ENCODE measurements around the gene PLCE1. TPM values are rescaled to one million over a fixed set of nuclear protein-coding genes. Genes with fewer than 3 reads are reported as not detected.

Gene PLCE1
- total RNA-seq, 2 experiments from 2014 or later = 0.03 TPM; not detected in 1

DNA sequence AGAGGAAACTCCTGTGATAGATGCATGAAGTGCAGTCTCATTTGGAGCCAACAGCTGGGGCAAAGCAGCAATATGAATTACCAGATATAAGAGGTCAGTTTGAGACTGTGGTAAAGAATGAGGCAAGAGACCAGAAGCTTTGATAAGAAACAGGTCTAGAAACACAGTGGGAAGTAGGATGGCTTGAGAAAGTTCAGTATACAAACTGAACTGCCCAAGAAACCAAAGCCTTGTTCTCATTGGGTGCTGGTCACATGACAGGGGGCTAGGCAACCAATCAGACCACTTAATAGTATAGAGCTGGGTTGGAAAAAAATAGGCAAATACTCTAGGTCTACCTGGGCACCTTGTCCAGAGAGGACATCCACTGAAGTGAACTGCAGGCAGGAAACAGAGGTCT lies 46.2 kb upstream of the PLCE1 start:
- CTCF ChIA-PET = no interaction called here
- Mint-ChIP-seq H3K4me3 (no peak overlapping the region), H3K9me3 (no peaks in the 10 kb centered on the region), H3K27me3 (no peaks in the 10 kb centered on the region), H3K4me1 (ENCODE audit: low read depth) (no peaks in the 10 kb centered on the region), H3K36me3 (ENCODE audit: low read depth) (peaks cover 4% of the 10 kb centered on the region), H3K27ac (no peak overlapping the region)
- no peaks in the 10 kb centered on the region for H3K36me3 ChIP-seq (ENCODE audit: insufficient read depth, low read length)
- intact Hi-C loops (cut with DNase I, micrococcal nuclease) = no loop called here
- no peak overlapping the region for H3K4me3 ChIP-seq (ENCODE audit: low read length)
- no peaks in the 10 kb centered on the region for H3K9me3 ChIP-seq (ENCODE audit: control insufficient read depth in 1 of 2, insufficient read depth in 1 of 2, low read length in 2 of 2)
- no peak for ATAC-seq (ENCODE audit: poor library complexity)
- no peak overlapping the region for H3K27ac ChIP-seq (ENCODE audit: low read depth in 1 of 2, low read length in 2 of 2)
- no peaks in the 10 kb centered on the region for H3K4me1 ChIP-seq (ENCODE audit: insufficient read depth, low read length)
- no peaks in the 10 kb centered on the region for H3K27me3 ChIP-seq (ENCODE audit: control insufficient read depth in 1 of 2, insufficient read depth in 2 of 2, low read length in 2 of 2)
- DNase-seq = no peak
- POLR2A ChIA-PET = no interaction called here
- no peak for TF ChIP-seq CTCF (IDR thresholded peaks at IDR 0.05)

DNA sequence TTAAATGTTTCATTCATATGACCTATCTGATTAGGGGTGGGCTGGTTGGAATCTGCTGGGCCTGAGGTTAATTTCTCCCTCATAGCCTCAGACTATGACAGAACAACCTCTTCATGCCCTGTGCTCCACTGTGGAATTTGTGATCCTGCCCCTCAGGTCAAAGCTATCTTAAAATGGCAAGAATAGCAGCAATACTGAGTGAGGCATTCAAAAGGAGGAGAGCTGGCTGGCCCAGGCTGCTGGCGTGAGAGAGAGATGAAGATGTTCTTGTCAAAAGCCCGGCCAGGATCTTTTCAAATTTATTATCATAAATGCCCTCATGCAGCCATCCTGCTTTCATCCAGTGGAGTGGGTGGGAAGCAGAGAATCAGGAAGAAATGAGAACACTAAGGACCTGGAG lies 41.8 kb upstream of the PLCE1 start:
- Mint-ChIP-seq H3K27ac (no peak overlapping the region), H3K9me3 (no peaks in the 10 kb centered on the region), H3K27me3 (no peaks in the 10 kb centered on the region), H3K4me1 (ENCODE audit: low read depth) (no peaks in the 10 kb centered on the region), H3K4me3 (no peak overlapping the region), H3K36me3 (ENCODE audit: low read depth) (peaks cover 4% of the 10 kb centered on the region)
- Histone ChIP-seq H3K9me3 (ENCODE audit: control insufficient read depth in 1 of 2, insufficient read depth in 1 of 2, low read length in 2 of 2) (no peaks in the 10 kb centered on the region), H3K4me3 (ENCODE audit: low read length) (no peak overlapping the region), H3K27me3 (ENCODE audit: control insufficient read depth in 1 of 2, insufficient read depth in 2 of 2, low read length in 2 of 2) (no peaks in the 10 kb centered on the region), H3K4me1 (ENCODE audit: insufficient read depth, low read length) (no peaks in the 10 kb centered on the region), H3K27ac (ENCODE audit: low read depth in 1 of 2, low read length in 2 of 2) (no peak overlapping the region), H3K36me3 (ENCODE audit: insufficient read depth, low read length) (no peaks in the 10 kb centered on the region)
- ATAC-seq (ENCODE audit: poor library complexity) (no peak), DNase-seq (no peak)
- CTCF ChIA-PET = no interaction called here
- intact Hi-C loops (cut with DNase I, micrococcal nuclease) = no loop called here
- POLR2A ChIA-PET = no interaction called here
- no peak for TF ChIP-seq CTCF (IDR thresholded peaks at IDR 0.05)

GRCh38 chr10:93954299-93954698 lies 39.4 kb upstream of the PLCE1 start:
- Mint-ChIP-seq H3K27me3 (no peaks in the 10 kb centered on the region), H3K4me3 (no peak overlapping the region), H3K4me1 (ENCODE audit: low read depth) (no peaks in the 10 kb centered on the region), H3K27ac (no peak overlapping the region), H3K9me3 (no peaks in the 10 kb centered on the region), H3K36me3 (ENCODE audit: low read depth) (peaks cover 4% of the 10 kb centered on the region)
- intact Hi-C loops (cut with DNase I, micrococcal nuclease) = no loop called here
- Histone ChIP-seq H3K9me3 (ENCODE audit: control insufficient read depth in 1 of 2, insufficient read depth in 1 of 2, low read length in 2 of 2) (no peaks in the 10 kb centered on the region), H3K36me3 (ENCODE audit: insufficient read depth, low read length) (no peaks in the 10 kb centered on the region), H3K27me3 (ENCODE audit: control insufficient read depth in 1 of 2, insufficient read depth in 2 of 2, low read length in 2 of 2) (no peaks in the 10 kb centered on the region), H3K27ac (ENCODE audit: low read depth in 1 of 2, low read length in 2 of 2) (no peak overlapping the region), H3K4me1 (ENCODE audit: insufficient read depth, low read length) (no peaks in the 10 kb centered on the region), H3K4me3 (ENCODE audit: low read length) (no peak overlapping the region)
- no peak for TF ChIP-seq CTCF (IDR thresholded peaks at IDR 0.05)
- CTCF ChIA-PET = no interaction called here
- DNase-seq = no peak
- no peak for ATAC-seq (ENCODE audit: poor library complexity)
- POLR2A ChIA-PET = no interaction called here

Data from CD4-positive, alpha-beta T cell (primary cell).